ENCODE measurements around the gene NATD1.

NATD1 gene

GRCh38 chr17:21218831-21219380 is 34.3 kb downstream of the NATD1 start:
- FAIRE-seq (peak; percentile 66), DNase-seq (ENCODE audit: insufficient read length, low spot score) (no peak)

GRCh38 chr17:21218101-21218500 is 35.1 kb downstream of the NATD1 start:
- FAIRE-seq, result peak; percentile 48
- peak; percentile 59 for DNase-seq (ENCODE audit: insufficient read length, low spot score)

GRCh38 chr17:21217346-21217745 is 35.9 kb downstream of the NATD1 start:
- FAIRE-seq (peak; percentile 16), DNase-seq (ENCODE audit: insufficient read length, low spot score) (no peak)

- no peak for DNase-seq (ENCODE audit: insufficient read length, low spot score)
- peak; percentile 62 for FAIRE-seq
Observed at GRCh38 chr17:21215935-21216334, 37.3 kb downstream of the NATD1 start.

GRCh38 chr17:21214777-21215541 is 38.3 kb downstream of the NATD1 start:
- FAIRE-seq (peak; percentile 23), DNase-seq (ENCODE audit: insufficient read length, low spot score) (peak; percentile 62)

- FAIRE-seq (peak; percentile 100), DNase-seq (ENCODE audit: insufficient read length, low spot score) (peak; percentile 100)
Observed at GRCh38 chr17:21214015-21214776, 39.0 kb downstream of the NATD1 start, which contains the start of gene TMEM11. TMEM11 (minus strand) TSS chr17:21214161; CDS start chr17:21214152, 9 bp downstream.

GRCh38 chr17:21213638-21214014 is 39.6 kb downstream of the NATD1 start:
- FAIRE-seq (no peak), DNase-seq (ENCODE audit: insufficient read length, low spot score) (no peak)

GRCh38 chr17:21212826-21213637 is 40.2 kb downstream of the NATD1 start:
- FAIRE-seq (peak; percentile 66), DNase-seq (ENCODE audit: insufficient read length, low spot score) (no peak)

- DNase-seq (ENCODE audit: insufficient read length, low spot score) (no peak), FAIRE-seq (peak; percentile 92)
Observed at GRCh38 chr17:21211825-21212479, 41.3 kb downstream of the NATD1 start.

GRCh38 chr17:21210411-21211076 is 42.7 kb downstream of the NATD1 start:
- FAIRE-seq (peak; percentile 51), DNase-seq (ENCODE audit: insufficient read length, low spot score) (no peak)

GRCh38 chr17:21209511-21210175 is 43.6 kb downstream of the NATD1 start:
- DNase-seq (ENCODE audit: insufficient read length, low spot score), result no peak
- FAIRE-seq, result peak; percentile 85

GRCh38 chr17:21208352-21208751 is 44.9 kb downstream of the NATD1 start:
- FAIRE-seq (peak; percentile 55), DNase-seq (ENCODE audit: insufficient read length, low spot score) (no peak)

GRCh38 chr17:21204935-21205334 is 48.3 kb downstream of the NATD1 start:
- DNase-seq (ENCODE audit: insufficient read length, low spot score) (no peak), FAIRE-seq (peak; percentile 58)

- DNase-seq (ENCODE audit: insufficient read length, low spot score) (no peak), FAIRE-seq (peak; percentile 84)
Observed at GRCh38 chr17:21202512-21202911, 50.7 kb downstream of the NATD1 start.

- no peak for FAIRE-seq
- DNase-seq (ENCODE audit: insufficient read length, low spot score), result no peak
Observed at GRCh38 chr17:21201874-21202273, 51.3 kb downstream of the NATD1 start.

GRCh38 chr17:21201298-21201595 is 52.0 kb downstream of the NATD1 start:
- peak; percentile 86 for FAIRE-seq

GRCh38 chr17:21200590-21201297 is 52.5 kb downstream of the NATD1 start:
- FAIRE-seq, result peak; percentile 97
- DNase-seq (ENCODE audit: insufficient read length, low spot score), result no peak

More at GRCh38 chr17:21201298-21201595, 52.0 kb downstream of the NATD1 start:
- DNase-seq (ENCODE audit: insufficient read length, low spot score), result no peak

GRCh38 chr17:21199856-21200255 is 53.4 kb downstream of the NATD1 start:
- DNase-seq (ENCODE audit: insufficient read length, low spot score), result no peak
- no peak for FAIRE-seq

GRCh38 chr17:21199311-21199710 is 53.9 kb downstream of the NATD1 start:
- FAIRE-seq (peak; percentile 72), DNase-seq (ENCODE audit: insufficient read length, low spot score) (no peak)

All from HTR-8/SVneo (cell line).